ELF-1 (cell line): ENCODE measurements around the gene ABI3BP.
"Not testable (repeated sequence)": the region's sequence is repeated elsewhere in the genome, so short reads cannot be mapped to it uniquely, and the experiment has no call there.

ENCODE experiments used
- DNase-seq: peaks from one replicate; pipeline ENCODE4 v3.0.0-alpha.2; 2016; ENCODE audit warnings: low read depth, low spot score

ABI3BP gene

DNA sequence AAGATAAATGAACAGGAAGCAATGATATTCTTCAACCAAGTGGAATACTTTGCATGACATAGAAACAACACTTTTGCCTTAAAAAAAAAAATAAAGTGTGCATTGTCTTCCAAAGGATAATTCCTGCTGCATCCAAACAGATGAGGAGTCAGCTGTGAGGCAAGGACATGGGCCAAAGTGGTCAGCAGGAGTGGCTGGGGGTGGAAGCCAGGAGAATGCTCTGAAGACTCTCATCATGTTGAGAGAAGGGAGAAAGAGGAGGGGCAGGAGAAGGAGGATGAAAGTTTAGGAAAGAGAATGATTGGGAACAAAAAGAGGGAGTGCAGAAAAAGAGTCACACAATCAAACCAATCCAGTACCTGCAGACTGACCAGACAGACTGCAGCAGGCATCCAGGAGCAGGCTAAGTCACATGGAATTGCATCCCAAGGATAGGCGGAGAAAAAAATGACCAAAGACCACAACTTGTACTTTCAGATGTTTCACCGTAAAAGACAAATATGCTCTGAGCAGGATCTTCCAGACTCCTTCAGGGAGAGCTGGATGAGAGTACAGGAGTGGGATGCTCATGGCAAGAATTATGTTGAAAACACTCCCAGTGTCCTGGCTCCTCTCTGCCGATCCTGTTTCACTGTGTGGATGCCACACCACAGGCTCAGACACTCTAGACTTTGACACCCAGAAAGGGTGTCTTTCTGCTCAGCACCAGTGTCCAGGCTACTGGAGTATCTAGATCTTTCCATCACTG lies 11.9 kb downstream of the ABI3BP start:
- no peak for DNase-seq

DNA sequence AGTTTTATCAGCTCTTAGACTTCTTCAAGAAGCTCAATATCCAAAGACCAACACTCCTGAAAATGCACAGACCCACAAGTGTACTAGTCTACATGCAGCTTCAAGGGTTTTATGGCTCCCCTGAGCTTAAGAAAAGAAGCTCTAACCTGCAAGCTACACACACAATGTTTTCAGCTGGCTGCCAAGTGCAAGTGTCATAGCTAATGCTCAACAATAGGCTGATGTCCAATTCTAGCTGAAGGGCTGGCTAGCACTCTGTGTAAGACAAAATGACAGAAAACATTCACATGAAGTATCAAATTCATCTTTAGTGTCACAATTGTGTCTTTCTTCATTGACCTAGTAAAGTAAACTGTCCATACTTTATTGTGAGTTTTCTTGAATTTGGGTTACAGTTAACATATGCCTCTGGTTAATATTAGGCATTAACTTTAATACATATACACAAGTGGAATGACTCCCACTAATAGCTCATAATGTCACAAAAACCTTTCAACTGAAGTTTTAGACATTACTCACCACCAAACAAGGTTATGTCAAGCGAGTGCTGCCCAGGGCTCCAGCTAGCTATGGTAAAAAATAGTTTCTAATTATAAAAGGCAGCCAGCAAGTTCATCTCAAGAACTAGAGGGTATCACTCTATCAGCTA lies 15.1 kb downstream of the ABI3BP start:
- no peak for DNase-seq

DNA sequence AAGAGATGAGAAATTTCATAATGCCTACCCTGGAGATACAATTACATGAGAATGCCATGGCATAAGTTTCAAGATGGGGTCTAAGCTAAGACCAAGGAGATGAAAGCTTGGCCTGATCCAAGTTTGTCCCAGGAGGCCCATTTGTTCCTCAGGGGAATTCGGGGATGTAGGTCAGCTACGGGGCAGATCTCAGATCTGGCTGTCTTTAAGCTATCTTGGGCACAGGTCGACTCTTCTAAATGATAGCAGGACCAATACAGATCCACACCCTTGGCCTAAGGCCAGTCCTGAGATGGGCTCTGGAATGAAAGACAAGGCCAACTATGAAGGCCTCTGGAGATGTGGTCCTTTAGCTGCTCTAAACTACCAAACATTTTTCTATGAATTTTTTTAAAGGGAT lies 16.6 kb downstream of the ABI3BP start:
- no peak for DNase-seq

DNA sequence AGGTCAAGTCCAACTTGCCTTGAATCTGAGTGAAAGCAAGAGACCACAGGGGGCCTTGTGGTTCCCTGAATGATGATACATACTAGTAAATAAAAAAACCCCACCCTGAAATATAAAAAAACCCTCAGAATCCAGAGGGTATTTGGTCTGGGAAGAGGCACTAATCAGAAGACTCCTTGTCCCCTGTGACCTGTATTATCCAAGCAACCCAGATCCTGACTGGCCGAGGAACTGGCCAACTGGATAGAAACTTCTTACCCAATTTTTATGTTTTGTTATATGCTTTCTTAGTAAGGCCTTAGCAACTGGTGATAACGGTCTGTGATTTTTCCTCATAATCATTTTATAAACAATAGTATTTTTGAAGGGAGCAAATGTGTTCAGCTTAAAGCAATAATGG lies 17.5 kb downstream of the ABI3BP start:
- DNase-seq = no peak

DNA sequence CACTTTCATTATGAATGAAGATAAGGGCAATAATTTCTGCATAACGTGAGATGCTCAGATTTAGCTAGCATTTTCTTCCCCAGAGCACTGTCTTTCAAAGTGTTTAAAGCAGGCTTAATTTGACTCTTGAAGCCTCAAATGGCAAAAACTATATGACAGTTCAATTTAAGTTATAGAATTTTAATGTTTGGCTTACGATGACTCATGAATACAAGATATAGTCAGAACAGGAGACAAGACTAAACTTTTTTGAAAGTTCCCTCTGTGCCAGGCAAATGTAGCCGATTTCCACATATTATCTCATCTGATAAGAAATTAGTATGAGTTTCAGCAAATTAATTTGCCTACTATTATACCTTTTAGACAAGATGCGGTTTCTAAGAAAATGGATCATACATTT lies 19.6 kb downstream of the ABI3BP start:
- DNase-seq = no peak

DNA sequence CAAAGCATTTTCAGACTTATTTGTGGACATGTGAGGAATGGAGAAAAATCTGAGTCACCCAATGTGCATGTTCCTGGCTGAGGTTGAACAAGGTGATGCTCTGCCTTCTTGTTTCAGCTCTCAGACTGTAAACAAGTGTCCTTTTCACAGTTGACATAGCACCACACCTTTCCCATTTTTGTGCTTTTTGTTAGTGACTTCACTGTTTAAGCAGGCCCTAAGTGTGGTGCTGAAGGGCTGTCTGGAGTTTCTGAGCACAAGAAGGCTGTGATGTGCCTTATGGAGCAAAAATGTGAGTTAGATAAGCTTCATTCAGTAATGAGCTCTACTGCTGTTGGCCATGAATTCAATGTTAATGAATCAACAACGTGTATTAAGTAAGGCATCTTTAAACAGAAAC lies 20.4 kb downstream of the ABI3BP start:
- no peak for DNase-seq

DNA sequence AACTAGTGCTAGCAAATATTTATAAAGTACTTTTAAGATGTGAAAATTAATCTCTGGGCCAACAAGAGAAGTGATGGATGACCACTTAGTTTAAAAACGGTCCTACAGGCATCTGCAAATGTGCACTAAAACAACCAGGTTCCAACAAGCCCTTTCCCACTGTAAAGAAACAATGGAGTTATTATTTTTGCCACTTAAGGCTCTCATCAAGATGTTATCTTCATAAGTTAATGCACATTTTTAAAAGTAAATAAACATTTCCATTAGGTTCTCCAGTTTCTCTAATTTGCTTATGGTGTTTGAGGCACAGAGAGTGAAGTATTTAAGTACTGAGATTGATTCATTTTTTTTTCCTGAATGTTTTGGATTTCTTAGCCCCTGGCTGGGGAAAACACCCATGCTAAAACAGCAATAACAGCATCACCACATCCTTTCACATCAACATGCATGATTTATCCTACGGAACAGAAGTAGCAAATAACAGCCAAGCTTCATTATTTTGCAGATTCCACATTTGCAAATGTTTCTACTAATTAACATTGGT lies 20.8 kb downstream of the ABI3BP start:
- no peak for DNase-seq

DNA sequence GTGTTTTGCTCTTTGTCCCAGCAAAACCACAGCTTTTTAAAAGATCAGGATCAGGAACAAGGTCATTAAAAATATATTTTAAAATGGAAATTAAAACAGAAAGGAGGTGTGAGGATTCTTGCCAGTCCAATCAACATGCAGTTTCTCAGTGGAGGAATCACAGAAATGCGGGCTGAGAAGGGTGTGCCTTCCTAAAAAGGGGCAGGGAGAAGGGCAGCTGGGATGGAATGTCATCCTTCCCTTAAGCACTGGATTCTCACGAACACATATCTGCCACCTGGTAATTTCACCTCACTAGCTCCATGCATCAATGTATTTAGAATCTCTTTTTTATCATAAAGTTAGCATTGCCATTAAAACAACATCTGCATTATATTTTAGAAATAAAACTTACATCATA lies 21.4 kb downstream of the ABI3BP start:
- no peak for DNase-seq

DNA sequence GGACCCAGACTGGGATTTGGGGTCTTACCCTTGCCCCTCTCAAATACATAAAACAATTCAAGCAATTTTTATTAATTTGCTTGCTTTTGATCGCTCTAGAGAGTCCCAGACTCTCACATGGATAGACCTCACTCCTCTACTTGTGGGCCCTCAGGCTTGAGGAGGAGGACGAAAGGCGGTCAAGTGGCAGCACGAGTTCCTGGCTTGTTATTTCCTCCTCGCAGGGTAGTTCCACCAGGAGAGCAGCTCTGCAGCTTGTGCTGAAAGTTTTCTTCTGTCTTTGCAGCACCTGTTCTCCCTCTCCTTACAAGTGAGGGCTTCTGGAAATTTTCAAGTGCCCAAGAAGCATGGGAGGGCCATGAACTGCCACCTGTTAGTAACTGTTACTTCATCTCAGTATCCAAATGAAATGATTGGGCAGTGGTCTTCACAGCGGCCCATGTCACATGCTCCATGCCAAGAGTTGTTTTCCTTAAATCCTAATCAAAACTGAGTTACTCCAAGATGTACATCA lies 22.7 kb downstream of the ABI3BP start:
- DNase-seq = no peak

DNA sequence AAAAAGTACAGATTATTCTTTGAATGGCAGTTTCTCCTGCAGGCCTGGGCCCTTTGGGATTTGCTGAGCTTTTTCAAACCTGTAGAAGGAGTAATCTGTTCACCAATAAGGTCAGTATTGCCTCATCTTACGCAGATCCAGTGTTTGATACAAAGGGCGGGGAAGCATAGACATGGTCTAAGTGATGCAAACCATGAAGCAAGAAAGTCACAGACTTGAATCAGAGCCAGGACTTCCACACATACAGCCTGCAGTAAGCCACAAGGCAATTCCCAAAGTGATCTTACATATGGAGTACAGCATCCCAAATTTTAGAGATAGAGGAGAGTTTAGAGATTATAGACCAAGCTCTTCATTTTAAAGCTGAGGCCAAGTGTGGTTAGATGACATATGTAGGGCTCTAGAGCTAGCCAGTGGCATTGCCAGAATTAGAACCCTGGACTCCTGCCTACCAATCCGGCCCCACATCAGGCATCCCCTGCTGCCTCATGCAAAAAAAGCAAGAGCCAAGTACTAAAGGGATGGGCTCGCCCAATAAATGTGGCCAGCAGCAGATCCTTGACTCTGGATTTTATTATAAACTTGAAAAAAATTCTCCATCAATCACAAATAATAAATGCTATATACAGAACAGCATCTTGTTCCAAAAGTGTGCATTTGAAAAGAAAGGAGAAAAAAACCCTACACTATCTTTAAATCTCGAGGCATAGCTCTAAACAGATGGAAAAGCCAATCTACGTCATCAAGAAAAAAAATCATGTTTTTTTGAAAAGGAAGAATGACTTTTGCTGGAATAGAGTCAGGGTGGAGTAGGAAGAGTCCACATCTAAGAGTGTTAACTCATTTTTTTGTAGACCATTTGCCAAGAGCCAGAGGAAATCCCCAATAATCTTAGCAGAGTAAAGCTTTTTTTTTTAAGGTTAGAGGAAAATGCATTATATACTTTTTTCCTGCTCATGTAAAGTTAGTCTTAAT lies 24.0 kb downstream of the ABI3BP start:
- no peak for DNase-seq

DNA sequence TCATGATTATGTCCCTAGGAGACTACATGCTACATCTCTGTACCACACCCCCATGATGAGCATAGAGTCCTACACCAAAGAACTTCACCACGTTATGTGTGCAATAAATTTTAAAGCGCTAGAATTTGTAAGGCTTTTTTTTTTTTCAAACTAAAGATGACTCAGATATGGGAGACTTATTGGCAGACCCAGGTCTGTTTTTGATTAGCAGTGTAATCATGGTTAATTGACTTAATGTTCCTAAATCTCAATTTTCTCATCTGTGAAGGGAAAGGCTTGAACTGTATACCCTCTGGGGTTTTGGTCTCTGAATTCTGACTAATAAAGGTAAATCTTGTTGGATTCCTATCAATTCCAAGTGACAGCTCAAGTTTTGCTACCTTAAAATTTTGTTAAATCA lies 26.4 kb downstream of the ABI3BP start:
- DNase-seq = no peak

DNA sequence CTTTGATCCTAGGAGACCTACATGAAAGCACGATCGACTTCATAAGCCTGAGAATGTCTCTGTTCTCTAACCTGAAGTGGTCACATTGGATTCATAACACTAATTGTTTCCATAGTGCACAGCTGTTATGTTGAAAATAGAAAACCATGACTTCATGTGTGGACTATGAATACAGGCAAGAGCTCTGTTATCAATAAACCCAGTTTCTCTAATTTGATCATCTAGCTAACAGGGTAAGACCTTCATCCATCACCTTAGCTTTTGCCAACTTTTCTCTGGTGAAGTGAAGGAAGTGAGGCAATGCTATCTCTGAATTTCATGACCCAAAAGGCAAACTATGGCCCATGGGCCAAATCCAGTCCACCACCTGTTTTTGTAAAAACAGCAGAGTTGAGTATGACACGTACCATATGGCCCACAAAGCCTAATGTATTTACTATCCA lies 27.2 kb downstream of the ABI3BP start:
- DNase-seq = no peak

DNA sequence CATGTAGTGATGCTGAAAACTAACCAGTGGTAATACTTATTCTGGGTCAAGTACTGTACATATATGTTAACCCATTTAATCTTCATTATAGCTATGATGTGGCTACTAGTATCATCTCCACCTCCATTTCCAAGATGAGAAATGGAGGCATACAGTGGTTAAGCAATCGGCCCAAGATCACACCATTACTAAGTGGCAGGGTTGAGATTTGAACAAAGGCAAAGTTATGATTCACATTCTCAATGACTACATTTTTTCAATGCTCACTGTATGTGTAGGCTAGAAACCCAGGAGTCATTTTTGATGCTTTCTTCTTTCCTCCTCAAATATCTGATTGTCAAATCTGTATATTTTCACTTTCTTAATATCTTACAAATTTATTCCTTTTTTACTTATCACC lies 30.2 kb downstream of the ABI3BP start:
- no peak for DNase-seq

DNA sequence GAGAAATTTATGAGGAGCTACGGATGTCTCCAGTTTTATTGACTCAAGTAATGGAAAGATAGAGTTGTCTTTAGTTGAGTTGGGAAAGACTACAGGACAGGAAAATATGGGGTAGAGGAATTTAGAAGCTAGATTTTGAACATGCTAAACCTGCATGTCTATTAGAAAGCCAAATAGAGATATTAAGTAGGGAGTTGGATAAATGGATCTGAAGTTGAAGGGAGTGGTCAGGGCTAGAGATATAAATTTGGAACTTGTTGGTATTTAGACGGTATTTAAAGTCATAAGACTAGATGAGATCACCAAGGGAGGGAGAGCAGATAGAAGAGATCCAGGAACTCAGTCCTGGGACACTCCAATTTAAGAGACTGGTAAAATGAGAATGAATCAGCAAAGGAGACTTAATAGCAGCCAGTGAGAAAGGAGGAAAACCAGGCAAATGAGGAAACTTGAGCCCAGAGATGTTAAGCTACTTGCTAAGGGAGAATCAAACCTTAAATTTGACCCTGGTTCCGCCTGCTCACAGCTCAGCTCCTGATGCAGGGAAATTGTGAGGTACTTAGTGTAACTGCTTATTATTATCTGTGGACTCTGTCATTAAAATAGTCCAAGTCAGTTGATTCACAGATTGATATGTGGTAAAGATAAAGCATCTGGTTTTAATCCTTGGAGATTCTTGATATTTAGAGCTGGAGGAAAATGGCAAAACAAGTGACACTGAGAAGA lies 35.8 kb downstream of the ABI3BP start:
- DNase-seq = no peak

DNA sequence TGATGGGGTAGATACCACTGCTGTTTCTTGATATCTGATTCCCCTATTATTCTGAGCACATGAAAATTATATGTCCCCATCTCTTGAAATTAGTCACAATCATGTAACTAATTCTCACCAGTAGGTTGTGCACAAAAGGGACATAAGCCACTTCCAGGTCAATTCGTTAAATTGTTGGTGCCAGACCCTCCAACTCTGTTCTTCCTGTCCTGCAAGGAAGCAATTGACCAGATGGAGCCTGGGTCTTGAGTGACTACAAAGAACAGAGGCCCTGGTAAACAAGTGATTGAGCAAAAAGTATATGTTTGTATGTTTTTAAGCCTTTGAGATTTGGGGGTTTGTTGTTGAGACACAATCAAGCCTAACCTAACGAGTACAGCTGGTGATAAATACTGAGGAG lies 36.9 kb downstream of the ABI3BP start:
- no peak for DNase-seq

DNA sequence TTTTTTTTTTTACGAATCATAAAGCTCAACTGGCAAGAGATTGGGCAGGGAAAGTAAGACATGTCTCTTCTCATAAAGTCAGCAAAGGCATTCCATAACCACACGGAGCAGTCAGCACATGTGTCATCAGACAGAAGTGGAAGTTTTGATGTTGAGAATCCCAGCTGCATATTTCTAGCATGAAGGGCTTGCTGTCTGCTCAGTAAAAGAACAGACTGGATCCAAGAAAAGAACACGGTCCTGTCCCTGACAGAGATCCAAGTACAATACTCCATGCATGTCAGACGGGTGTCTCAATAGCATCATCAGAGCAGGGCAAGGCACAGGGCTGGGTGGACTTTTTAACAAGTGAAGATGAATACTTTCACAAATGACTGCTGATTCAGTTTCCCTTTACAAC lies 38.2 kb downstream of the ABI3BP start:
- DNase-seq = no peak

DNA sequence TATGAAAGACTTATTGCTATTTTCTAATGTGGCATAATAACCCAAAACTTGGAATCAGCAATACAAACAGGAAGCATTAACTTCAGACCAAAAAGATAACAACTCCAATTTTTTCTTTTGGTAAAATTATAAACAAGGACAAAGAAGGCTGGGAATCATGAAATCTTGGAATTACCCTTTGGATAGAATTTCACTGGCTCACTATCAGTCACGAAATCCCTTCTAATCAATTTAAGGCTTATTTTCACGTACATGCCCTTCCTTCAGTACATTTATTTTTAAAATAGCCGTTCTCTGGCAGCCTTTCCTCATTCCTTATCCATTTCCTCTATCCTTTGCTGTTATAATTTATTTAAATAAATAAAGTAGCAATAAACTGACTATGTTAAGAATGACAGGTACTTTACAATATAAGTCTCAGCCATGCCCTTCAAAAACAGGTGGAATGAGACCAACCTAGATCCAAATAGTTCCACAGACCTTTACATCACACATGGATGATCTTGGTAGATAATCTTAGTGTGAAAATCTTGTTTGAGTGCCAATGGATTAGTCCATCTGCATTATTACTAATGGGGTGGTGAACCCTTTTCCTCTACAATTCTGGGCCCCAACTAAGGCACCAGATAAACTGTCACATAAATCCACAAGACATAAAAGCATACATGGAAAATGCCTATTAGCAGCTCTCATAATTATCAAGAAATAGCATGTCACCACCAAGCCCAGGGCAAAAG lies 38.9 kb downstream of the ABI3BP start:
- no peak for DNase-seq

DNA sequence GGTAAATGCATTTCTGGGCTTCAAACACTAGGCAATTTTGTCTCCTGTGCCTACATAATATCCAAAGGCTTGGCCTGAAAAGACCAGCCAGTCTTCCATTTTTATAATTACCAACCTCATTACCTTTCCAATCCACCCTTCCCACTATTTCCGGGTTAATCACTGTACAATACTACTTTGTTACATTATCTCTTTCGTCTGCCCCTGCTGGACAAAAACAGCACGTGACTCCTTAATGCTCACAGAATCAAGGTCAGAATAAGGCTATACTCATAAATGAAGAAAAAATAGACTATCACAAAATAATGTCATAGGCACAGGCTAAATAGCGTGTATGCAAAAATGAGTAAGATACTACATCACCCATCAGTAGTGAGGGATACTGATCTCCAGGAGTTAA lies 40.1 kb downstream of the ABI3BP start:
- DNase-seq = no peak

DNA sequence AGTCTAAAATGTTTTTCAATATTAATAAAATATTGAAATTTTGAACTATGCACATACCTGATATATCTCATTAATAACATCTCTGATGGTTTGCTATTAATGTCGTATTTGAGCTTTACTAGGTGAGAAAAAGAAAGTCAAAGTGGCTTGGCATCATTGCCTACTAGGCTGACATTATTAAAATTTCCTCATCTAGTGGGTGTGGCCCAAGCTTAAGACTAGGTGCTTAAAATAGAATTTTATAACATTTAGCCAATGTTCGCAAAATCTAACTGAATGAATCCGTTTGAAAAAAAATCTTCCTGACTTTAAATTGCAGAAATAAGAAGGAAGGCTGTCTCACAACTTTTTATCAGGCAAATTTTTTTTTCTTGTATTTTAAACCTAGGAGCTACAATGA lies 46.1 kb downstream of the ABI3BP start:
- no peak for DNase-seq

DNA sequence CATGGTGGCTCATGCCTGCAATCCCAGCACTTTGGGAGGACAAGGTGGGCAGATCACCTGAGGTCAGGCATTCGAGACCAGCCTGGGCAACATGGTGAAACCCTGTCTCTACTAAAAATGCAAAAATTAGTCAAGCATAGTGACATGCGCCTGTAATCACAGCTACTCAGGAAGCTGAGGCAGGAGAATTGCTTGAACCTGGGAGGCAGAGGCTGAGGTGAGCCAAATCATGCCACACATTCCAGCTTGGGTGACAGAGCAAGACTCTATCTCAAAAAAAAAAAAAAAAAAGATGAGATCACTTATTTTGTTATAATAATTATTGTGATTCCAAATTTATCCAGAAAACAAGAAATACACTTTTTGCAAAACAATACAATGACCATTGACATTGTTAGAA lies 47.1 kb downstream of the ABI3BP start:
- DNase-seq = not testable (repeated sequence)
